Neural cell (in vitro differentiated cells): ENCODE data around the gene AFF3. TPM values are rescaled to one million over a fixed set of nuclear protein-coding genes. Genes with fewer than 3 reads are reported as not detected.

Experiments
- H2AFZ ChIP-seq: fragments of 200-600, 300-800 bp; sonication (generic), shearing (Covaris generic); 2 replicates; pipeline ENCODE4 v1.6.0; 2014; ENCODE audit warnings: low read depth, mild to moderate bottlenecking, antibody characterized with exemption, low read length, moderate library complexity
- H3F3A ChIP-seq: fragments of 200-600 bp; shearing (Covaris generic); 2 replicates; pipeline ENCODE4 v1.6.1; 2016; ENCODE audit warnings: mild to moderate bottlenecking, moderate library complexity, mixed read lengths, antibody characterized with exemption, low read length; ENCODE audit not compliant: insufficient read depth, poor library complexity, severe bottlenecking
- H3K27ac ChIP-seq: fragments of 200-600, 300-800 bp; sonication (generic), shearing (Covaris generic); 2 replicates; pipeline ENCODE4 v1.5.1; 2014; ENCODE audit warnings: mild to moderate bottlenecking, low read length, moderate library complexity
- H3K27me3 ChIP-seq: fragments of 300-800, 200-600 bp; sonication (generic), shearing (Covaris generic); 2 replicates; pipeline ENCODE4 v1.6.0; 2014; ENCODE audit warnings: mild to moderate bottlenecking, low read depth, low read length, moderate library complexity; ENCODE audit not compliant: insufficient read depth
- H3K36me3 ChIP-seq: fragments of 300-800, 200-600 bp; sonication (generic), shearing (Covaris generic); 2 replicates; pipeline ENCODE4 v1.5.1; 2014; ENCODE audit warnings: mild to moderate bottlenecking, antibody characterized with exemption, low read length, moderate library complexity; ENCODE audit not compliant: insufficient read depth
- H3K4me2 ChIP-seq: fragments of 300-800, 200-600 bp; sonication (generic), shearing (Covaris generic); 2 replicates; pipeline ENCODE4 v1.6.0; 2014; ENCODE audit warnings: mild to moderate bottlenecking, low read length
- H3K4me3 ChIP-seq: fragments of 300-800, 200-600 bp; sonication (generic), shearing (Covaris generic); 2 replicates; pipeline ENCODE4 v1.5.1; 2014; ENCODE audit warnings: mild to moderate bottlenecking, low read length, moderate library complexity
- H3K79me2 ChIP-seq: fragments of 200-600 bp; shearing (Covaris generic); replicated peaks from 2 replicates; pipeline ENCODE4 v1.6.0; 2014; ENCODE audit warnings: mild to moderate bottlenecking, low read length, moderate library complexity; ENCODE audit not compliant: insufficient read depth
- H3K9ac ChIP-seq: fragments of 300-800, 200-600 bp; sonication (generic), shearing (Covaris generic); 2 replicates; pipeline ENCODE4 v1.6.1; 2016; ENCODE audit warnings: mild to moderate bottlenecking, low read length, mixed read lengths
- H3K9me2 ChIP-seq: fragments of 200-600 bp; shearing (Covaris generic); 2 replicates; pipeline ENCODE4 v1.6.1; 2016; ENCODE audit warnings: mild to moderate bottlenecking, low read length, mixed read lengths; ENCODE audit not compliant: insufficient read depth
- H3K9me3 ChIP-seq: fragments of 200-600, 300-800 bp; sonication (generic), shearing (Covaris generic); 2 replicates; pipeline ENCODE4 v1.6.1; 2016; ENCODE audit warnings: mild to moderate bottlenecking, mixed run types, low read length, moderate library complexity, mixed read lengths
- H4K20me1 ChIP-seq: fragments of 200-600 bp; shearing (Covaris generic); 2 replicates; pipeline ENCODE4 v1.6.1; 2016; ENCODE audit warnings: mild to moderate bottlenecking, mixed run types; ENCODE audit not compliant: insufficient read depth
- CTCF ChIP-seq: fragments of 450-650 bp; IDR thresholded peaks from 2 replicates; pipeline ENCODE4 v1.5.1; 2014; ENCODE audit warnings: antibody characterized with exemption, mild to moderate bottlenecking, moderate library complexity; ENCODE audit not compliant: poor library complexity, severe bottlenecking
- EP300 ChIP-seq: fragments of 450-650 bp; conservative IDR thresholded peaks from 2 replicates; pipeline ENCODE4 v1.6.1; 2014; ENCODE audit warnings: antibody characterized with exemption, mild to moderate bottlenecking, moderate library complexity; ENCODE audit not compliant: poor library complexity, severe bottlenecking
- EZH2 ChIP-seq: fragments of 200-600, 300-800 bp; shearing (Covaris generic), sonication (generic); IDR thresholded peaks from 2 replicates; pipeline ENCODE4 v1.6.1; 2014; ENCODE audit warnings: antibody characterized with exemption, low read length, borderline replicate concordance, mild to moderate bottlenecking; ENCODE audit not compliant: insufficient read depth, poor library complexity, severe bottlenecking
- MXI1 ChIP-seq: fragments of 450-650 bp; conservative IDR thresholded peaks from 2 replicates; pipeline ENCODE4 v1.6.1; 2014; ENCODE audit warnings: antibody characterized with exemption, mild to moderate bottlenecking; ENCODE audit not compliant: poor library complexity, severe bottlenecking
- POLR2AphosphoS5 ChIP-seq: IDR thresholded peaks from 2 replicates; pipeline ENCODE4 v1.6.1; 2012
- RAD21 ChIP-seq: fragments of 450-650 bp; conservative IDR thresholded peaks from 2 replicates; pipeline ENCODE4 v1.6.1; 2014; ENCODE audit warnings: antibody characterized with exemption, mild to moderate bottlenecking, moderate library complexity
- REST ChIP-seq: IDR thresholded peaks from 2 replicates; pipeline ENCODE4 v1.6.1; 2012; ENCODE audit warnings: borderline replicate concordance
- SMC3 ChIP-seq: fragments of 450-650 bp; conservative IDR thresholded peaks from 2 replicates; pipeline ENCODE4 v1.6.1; 2014; ENCODE audit warnings: antibody characterized with exemption, mild to moderate bottlenecking, moderate library complexity; ENCODE audit not compliant: poor library complexity
- TAF1 ChIP-seq: IDR thresholded peaks from 2 replicates; pipeline ENCODE4 v1.6.1; 2012; ENCODE audit warnings: low read depth
- polyA plus RNA-seq: library from polyadenylated mRNA; depleted of rRNA; stranded (reverse); fragments of >200 nt; gene quantifications from 2 replicates; pipeline ENCODE4 v1.2.3, GENCODE V29; 2014

Gene AFF3
- polyA plus RNA-seq, 1 donor from 2014 or later, result 5.1 TPM

GRCh38 chr2:99949963-99950362 lies 192.4 kb downstream of the AFF3 start:
- H3K27me3 ChIP-seq, result no peaks in the 10 kb centered on the region
- H3K36me3 ChIP-seq, result no peaks in the 10 kb centered on the region
- H4K20me1 ChIP-seq, result no peaks in the 10 kb centered on the region
- H3K27ac ChIP-seq, result no peak overlapping the region
- no peaks in the 10 kb centered on the region for H3K9me3 ChIP-seq
- no peak overlapping the region for H3K9ac ChIP-seq
- H3K79me2 ChIP-seq, result no peaks in the 10 kb centered on the region
- no peaks in the 10 kb centered on the region for H3K9me2 ChIP-seq
- no peak overlapping the region for H2AFZ ChIP-seq
- no peak overlapping the region for H3K4me3 ChIP-seq
- H3F3A ChIP-seq, result no peaks in the 10 kb centered on the region
- no peak for TF ChIP-seq POLR2AphosphoS5
- no peak for TF ChIP-seq MXI1
- no peak for TF ChIP-seq REST
- TF ChIP-seq CTCF, result no peak
- TF ChIP-seq TAF1, result no peak
- TF ChIP-seq EZH2, result no peak
- TF ChIP-seq EP300, result no peak
- TF ChIP-seq RAD21, result no peak
- no peak for TF ChIP-seq SMC3
- H3K4me2 ChIP-seq, result no peak overlapping the region

- no peak overlapping the region for H3K27ac ChIP-seq
- no peaks in the 10 kb centered on the region for H3K27me3 ChIP-seq
- no peak overlapping the region for H2AFZ ChIP-seq
- no peaks in the 10 kb centered on the region for H3K9me3 ChIP-seq
- no peak overlapping the region for H3K4me2 ChIP-seq
- no peaks in the 10 kb centered on the region for H3F3A ChIP-seq
- H4K20me1 ChIP-seq, result no peaks in the 10 kb centered on the region
- TF ChIP-seq MXI1 (no peak), EZH2 (no peak), SMC3 (no peak), TAF1 (no peak), EP300 (no peak), REST (no peak), POLR2AphosphoS5 (no peak), CTCF (no peak), RAD21 (no peak)
- no peaks in the 10 kb centered on the region for H3K36me3 ChIP-seq
- H3K79me2 ChIP-seq, result no peaks in the 10 kb centered on the region
- no peak overlapping the region for H3K9ac ChIP-seq
- H3K4me3 ChIP-seq, result no peak overlapping the region
- no peaks in the 10 kb centered on the region for H3K9me2 ChIP-seq
These were observed 192.9 kb downstream of the AFF3 start for GRCh38 chr2:99949530-99949929.
